ENCODE measurements around the gene CCDC198.

- TF ChIP-seq CTCF (IDR thresholded peaks at IDR 0.05; ENCODE audit: poor library complexity, severe bottlenecking), result no peak
- no peak for TF ChIP-seq MXI1 (conservative IDR thresholded peaks at IDR 0.05; ENCODE audit: poor library complexity, severe bottlenecking)
- TF ChIP-seq EP300 (conservative IDR thresholded peaks at IDR 0.05; ENCODE audit: poor library complexity, severe bottlenecking), result no peak
- TF ChIP-seq POLR2AphosphoS5 (IDR thresholded peaks at IDR 0.05), result no peak
- TF ChIP-seq RAD21 (conservative IDR thresholded peaks at IDR 0.05), result no peak
These were observed 798 bp downstream of the CCDC198 start for GRCh38 chr14:57492859-57493258.
